ENCODE results near the gene GFAP.

DNA sequence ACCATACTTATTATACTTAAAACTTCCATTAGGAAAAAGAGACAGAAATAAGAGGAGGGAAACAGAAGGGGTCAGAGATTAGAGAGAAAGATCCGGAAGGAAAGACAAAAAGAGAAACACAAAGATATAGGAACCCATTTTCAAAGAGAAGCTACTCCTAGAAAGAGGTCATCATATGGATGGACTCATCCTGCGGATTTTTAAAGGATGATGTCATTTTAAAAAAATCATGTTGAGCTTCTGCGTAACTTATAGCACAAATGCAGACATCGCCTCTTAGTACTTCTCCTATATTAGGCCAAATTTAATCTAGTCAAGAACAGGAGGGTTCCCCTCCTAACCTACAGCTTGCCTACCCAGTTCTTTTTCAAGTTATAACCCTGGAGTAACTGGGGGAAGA lies 34.2 kb downstream of the GFAP start:
- no peak for TF ChIP-seq EZH2 (IDR thresholded peaks at IDR 0.05; ENCODE audit: borderline replicate concordance, low read depth, low read length, poor library complexity, severe bottlenecking)
- TF ChIP-seq, protein P1, sequence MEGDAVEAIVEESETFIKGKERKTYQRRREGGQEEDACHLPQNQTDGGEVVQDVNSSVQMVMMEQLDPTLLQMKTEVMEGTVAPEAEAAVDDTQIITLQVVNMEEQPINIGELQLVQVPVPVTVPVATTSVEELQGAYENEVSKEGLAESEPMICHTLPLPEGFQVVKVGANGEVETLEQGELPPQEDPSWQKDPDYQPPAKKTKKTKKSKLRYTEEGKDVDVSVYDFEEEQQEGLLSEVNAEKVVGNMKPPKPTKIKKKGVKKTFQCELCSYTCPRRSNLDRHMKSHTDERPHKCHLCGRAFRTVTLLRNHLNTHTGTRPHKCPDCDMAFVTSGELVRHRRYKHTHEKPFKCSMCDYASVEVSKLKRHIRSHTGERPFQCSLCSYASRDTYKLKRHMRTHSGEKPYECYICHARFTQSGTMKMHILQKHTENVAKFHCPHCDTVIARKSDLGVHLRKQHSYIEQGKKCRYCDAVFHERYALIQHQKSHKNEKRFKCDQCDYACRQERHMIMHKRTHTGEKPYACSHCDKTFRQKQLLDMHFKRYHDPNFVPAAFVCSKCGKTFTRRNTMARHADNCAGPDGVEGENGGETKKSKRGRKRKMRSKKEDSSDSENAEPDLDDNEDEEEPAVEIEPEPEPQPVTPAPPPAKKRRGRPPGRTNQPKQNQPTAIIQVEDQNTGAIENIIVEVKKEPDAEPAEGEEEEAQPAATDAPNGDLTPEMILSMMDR (conservative IDR thresholded peaks at IDR 0.05; ENCODE audit: low read depth, low read length), result no peak
